ENCODE data around the gene CFAP161.

Gene CFAP161

GRCh38 chr15:81185631-81186295, 51.7 kb downstream of the CFAP161 start:
- DNase-seq = no peak

DNA sequence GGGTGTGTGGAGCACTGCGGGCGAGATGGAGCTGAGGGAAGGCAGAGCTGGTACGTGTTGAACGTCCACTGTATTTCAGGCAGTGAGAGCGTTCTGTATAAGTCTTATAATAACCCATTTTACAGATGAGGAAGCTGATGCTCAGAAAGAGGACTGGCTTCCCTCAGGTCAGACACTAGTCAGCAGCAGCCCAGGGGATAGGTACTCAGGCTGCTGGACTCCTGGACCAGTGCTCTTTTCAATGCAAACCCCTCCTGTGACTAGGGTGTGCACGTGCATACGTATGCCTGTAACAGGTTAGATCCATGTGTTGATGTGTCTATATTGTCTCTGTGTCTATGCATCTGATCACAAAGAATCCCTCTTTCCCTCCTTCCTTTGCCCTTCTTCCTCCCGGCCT, 54.3 kb downstream of the CFAP161 start:
- no peak for DNase-seq

DNA sequence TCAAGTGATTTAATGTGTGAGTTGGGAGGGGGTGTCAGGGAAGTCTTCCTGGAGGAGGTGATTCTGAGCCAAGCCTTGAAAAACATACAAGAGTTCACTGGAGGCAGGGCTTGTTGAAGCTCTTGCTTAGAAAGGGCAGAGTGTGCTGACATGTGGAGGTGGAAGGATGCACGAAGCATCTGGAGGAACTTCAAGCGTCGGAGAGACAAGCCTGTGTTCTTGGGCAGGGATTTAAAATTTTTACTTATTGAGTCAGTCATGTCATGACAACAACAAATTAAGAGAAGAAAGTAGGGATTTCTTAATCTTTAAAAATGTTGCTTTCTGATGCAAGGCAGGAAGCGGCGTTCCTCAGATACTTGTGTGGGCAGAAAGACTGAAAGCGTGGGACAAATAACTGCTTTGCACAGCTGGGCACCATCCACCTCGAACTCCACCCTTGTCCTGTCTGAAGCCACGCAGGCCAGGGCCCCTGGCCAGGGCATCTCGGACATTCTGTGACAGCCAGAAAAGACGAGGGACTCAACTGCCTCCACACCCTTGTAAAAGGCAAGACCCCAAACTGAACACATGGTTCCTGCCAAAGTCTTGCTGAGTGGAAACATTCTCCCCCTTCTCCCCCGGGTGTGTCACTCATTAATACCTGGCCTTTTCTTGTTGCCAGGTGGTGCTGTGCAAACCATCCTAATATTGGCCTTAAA, 55.7 kb downstream of the CFAP161 start:
- DNase-seq = no peak

DNA sequence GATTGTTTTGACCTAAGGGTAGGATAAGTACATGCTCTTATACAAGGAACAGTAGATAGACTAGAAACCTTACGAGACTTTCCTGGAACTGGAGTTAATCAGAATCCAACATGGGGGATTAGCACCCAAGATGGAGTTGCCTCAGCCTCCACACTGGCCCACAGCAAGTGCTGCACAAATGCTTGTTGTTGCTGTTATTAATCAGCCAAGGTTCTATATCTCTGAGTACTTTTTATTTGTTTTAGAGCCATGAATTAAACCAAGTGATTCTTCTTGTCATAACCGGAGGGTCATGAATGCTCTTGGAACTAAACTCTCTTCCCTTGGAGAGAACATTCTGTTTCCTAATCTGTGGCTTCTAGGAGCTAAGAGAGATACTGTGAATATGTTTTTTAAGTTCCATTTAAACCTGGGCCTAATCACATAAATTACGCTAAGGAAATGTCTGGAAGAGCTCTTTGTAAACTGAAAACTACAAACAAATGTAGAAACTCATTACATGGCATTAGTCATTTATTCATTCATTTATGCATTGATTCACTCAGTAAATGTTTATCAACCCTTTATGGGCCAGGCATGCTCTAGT, 56.9 kb downstream of the CFAP161 start:
- no peak for DNase-seq

DNA sequence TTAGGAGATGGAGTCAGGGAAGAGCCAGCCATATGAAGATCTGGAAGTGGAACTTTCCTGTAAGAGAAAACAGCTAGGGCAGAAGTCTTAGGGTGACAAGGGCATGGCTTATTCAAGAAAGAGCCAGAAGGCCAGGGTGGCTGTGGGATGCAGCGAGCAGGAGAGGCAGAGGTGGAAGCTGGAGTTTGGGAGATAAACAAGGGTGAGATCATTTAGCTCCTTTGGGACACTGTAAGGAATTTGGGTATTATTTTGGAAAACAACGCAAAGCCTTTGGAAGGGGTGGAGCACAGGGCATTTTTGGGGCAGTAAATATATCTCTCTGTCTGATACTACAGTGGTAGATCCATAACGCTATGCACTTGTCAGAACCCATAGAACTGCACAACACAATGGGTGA, 57.6 kb downstream of the CFAP161 start:
- no peak for DNase-seq

- DNase-seq = peak; percentile 14
Measured at GRCh38 chr15:81194723-81195122, 60.7 kb downstream of the CFAP161 start.

- DNase-seq = no peak
Measured at GRCh38 chr15:81195339-81195864, 61.3 kb downstream of the CFAP161 start.

- DNase-seq = no peak
Measured at GRCh38 chr15:81196576-81197254, 62.6 kb downstream of the CFAP161 start, which contains the start of gene IL16. IL16 (plus strand) TSS chr15:81196879; CDS start chr15:81225400, 28,521 bp downstream.

DNA sequence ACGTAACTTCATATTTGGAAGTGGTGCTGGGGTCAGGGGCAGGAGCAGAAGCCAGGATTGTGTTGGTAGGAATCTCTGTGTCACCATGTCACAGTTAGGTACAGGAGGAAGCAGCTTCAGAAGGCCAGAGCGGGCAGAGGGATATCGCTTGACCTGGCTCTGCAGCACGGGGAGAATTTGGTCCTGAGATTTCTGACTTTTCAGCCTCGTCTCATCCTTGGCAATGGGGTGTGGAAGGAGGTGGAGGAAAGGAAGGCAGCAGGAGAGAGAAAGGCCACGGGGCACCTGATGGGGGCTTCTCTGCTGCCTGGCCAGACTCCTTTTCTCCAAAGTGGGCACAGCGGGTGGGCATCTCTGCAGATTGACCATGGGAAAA, 63.2 kb downstream of the CFAP161 start:
- no peak for DNase-seq

DNA sequence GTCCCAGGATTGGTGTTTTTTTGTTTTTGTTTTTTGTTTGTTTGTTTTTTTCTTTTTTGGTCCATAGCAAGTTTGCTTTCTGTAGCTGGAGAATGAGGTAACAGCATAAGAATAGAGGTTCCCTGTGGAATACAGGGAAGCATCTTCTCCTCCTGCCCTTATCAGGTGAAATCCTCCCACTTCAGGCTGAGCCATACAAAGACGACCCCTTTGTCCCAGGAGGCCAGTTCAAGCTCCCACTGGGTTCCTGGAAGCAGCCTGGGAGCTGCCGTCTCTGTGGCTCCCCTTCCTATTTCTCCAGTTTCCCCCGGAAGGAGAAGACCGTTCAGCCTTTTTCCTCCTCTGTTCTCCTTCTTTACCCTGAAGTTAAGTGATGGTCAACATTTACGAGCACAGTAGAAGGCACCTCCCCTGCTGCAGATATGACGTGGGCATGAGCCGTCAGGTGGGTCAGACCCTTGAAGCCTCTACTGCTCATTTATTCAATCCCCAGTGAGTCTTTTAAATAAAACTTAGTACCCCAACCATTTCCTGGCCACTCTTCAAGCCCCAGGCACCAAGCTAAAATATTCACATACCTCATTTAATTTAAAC, 63.7 kb downstream of the CFAP161 start:
- DNase-seq = no peak

All from DMS153 (cell line).